H9 (cell line): ENCODE measurements around the gene LAMC3. TPM values are rescaled to one million over a fixed set of nuclear protein-coding genes. Genes with fewer than 3 reads are reported as not detected.
A peak's percentile ranks its signal among the peaks of the same experiment; 100 is the strongest.

Source experiments
- DNase-seq: peaks from one replicate; pipeline ENCODE4 v3.0.0-alpha.2; 2017
- H2AFZ ChIP-seq: one replicate; pipeline ENCODE4 v1.6.1; 2013; ENCODE audit warnings: mild to moderate bottlenecking, low read length, control low read depth, moderate library complexity
- H2AK5ac ChIP-seq: 2 replicates; pipeline ENCODE4 v1.6.1; 2013; ENCODE audit warnings: low read length, control low read depth, mixed read lengths; ENCODE audit not compliant: insufficient read length
- H2BK120ac ChIP-seq: one replicate; pipeline ENCODE4 v1.6.1; 2013; ENCODE audit warnings: low read depth, mild to moderate bottlenecking, low read length, control low read depth, inconsistent platforms; ENCODE audit not compliant: poor library complexity, severe bottlenecking
- H2BK12ac ChIP-seq: 2 replicates; pipeline ENCODE4 v1.6.1; 2013; ENCODE audit warnings: low read length, control low read depth, mixed read lengths, low read depth; ENCODE audit not compliant: insufficient read length
- H2BK15ac ChIP-seq: 2 replicates; pipeline ENCODE4 v1.6.1; 2013; ENCODE audit warnings: low read depth, low read length, control low read depth
- H2BK20ac ChIP-seq: one replicate; pipeline ENCODE4 v1.6.1; 2013; ENCODE audit warnings: low read depth, mild to moderate bottlenecking, low read length, control low read depth, inconsistent platforms; ENCODE audit not compliant: poor library complexity, severe bottlenecking
- H2BK5ac ChIP-seq: 2 replicates; pipeline ENCODE4 v1.6.1; 2013; ENCODE audit warnings: low read length, control low read depth, mixed read lengths; ENCODE audit not compliant: insufficient read length
- H3K14ac ChIP-seq: 2 replicates; pipeline ENCODE4 v1.6.1; 2013; ENCODE audit warnings: low read length, control low read depth; ENCODE audit not compliant: insufficient read depth
- H3K18ac ChIP-seq: 2 replicates; pipeline ENCODE4 v1.6.1; 2013; ENCODE audit warnings: low read depth, mild to moderate bottlenecking, mixed read lengths, low read length, control low read depth; ENCODE audit not compliant: insufficient read length
- H3K23ac ChIP-seq: 2 replicates; pipeline ENCODE4 v1.6.1; 2013; ENCODE audit warnings: low read length, control low read depth, mixed read lengths, low read depth; ENCODE audit not compliant: insufficient read length
- H3K23me2 ChIP-seq: 2 replicates; pipeline ENCODE4 v1.6.1; 2013; ENCODE audit warnings: low read depth, mild to moderate bottlenecking, mixed read lengths, low read length, control low read depth; ENCODE audit not compliant: insufficient read length, poor library complexity, severe bottlenecking
- H3K27ac ChIP-seq: 2 replicates; pipeline ENCODE4 v1.5.1; 2013; ENCODE audit warnings: low read length, control low read depth, mixed read lengths, low read depth; ENCODE audit not compliant: insufficient read length
- H3K27me3 ChIP-seq: 2 replicates; pipeline ENCODE4 v1.6.1; 2013; ENCODE audit warnings: low read length, control low read depth, inconsistent platforms; ENCODE audit not compliant: insufficient read depth
- H3K4ac ChIP-seq: 2 replicates; pipeline ENCODE4 v1.6.1; 2013; ENCODE audit warnings: low read depth, mild to moderate bottlenecking, control low read depth, inconsistent platforms, low read length, moderate library complexity
- H3K4me1 ChIP-seq: 2 replicates; pipeline ENCODE4 v1.6.1; 2013; ENCODE audit warnings: low read length, control low read depth, inconsistent platforms; ENCODE audit not compliant: insufficient read depth
- H3K4me2 ChIP-seq: 2 replicates; pipeline ENCODE4 v1.6.1; 2013; ENCODE audit warnings: low read length, control low read depth, mixed read lengths; ENCODE audit not compliant: insufficient read length, insufficient read depth
- H3K56ac ChIP-seq: 2 replicates; pipeline ENCODE4 v1.6.1; 2013; ENCODE audit warnings: low read depth, mild to moderate bottlenecking, mixed read lengths, low read length, control low read depth; ENCODE audit not compliant: insufficient read length
- H3K79me1 ChIP-seq: 2 replicates; pipeline ENCODE4 v1.6.1; 2013; ENCODE audit warnings: low read depth, mild to moderate bottlenecking, moderate library complexity, low read length, control low read depth, inconsistent platforms; ENCODE audit not compliant: insufficient read depth, poor library complexity, severe bottlenecking
- H3K79me2 ChIP-seq: 2 replicates; pipeline ENCODE4 v1.6.1; 2013; ENCODE audit warnings: low read length, control low read depth, inconsistent platforms; ENCODE audit not compliant: insufficient read depth
- H3K9ac ChIP-seq: 2 replicates; pipeline ENCODE4 v1.6.1; 2013; ENCODE audit warnings: low read length, control low read depth, mixed read lengths; ENCODE audit not compliant: insufficient read length; ENCODE audit errors: extremely low read depth
- H3K9me3 ChIP-seq: one replicate; pipeline ENCODE4 v1.6.1; 2013; ENCODE audit warnings: low read depth, low read length, inconsistent platforms; ENCODE audit not compliant: control insufficient read depth
- H3T11ph ChIP-seq: one replicate; pipeline ENCODE4 v1.6.1; 2013; ENCODE audit warnings: mild to moderate bottlenecking, low read length, control low read depth, inconsistent platforms
- H4K20me1 ChIP-seq: one replicate; pipeline ENCODE4 v1.6.1; 2013; ENCODE audit not compliant: control insufficient read depth, insufficient read length, insufficient read depth
- H4K5ac ChIP-seq: 2 replicates; pipeline ENCODE4 v1.6.1; 2013; ENCODE audit warnings: low read depth, mild to moderate bottlenecking, mixed read lengths, low read length, control low read depth; ENCODE audit not compliant: insufficient read length
- H4K8ac ChIP-seq: replicated peaks from 2 replicates; pipeline ENCODE4 v1.6.1; 2013; ENCODE audit warnings: low read length, control low read depth, mixed read lengths, low read depth; ENCODE audit not compliant: insufficient read length
- H4K91ac ChIP-seq: 2 replicates; pipeline ENCODE4 v1.6.1; 2013; ENCODE audit warnings: low read depth, mild to moderate bottlenecking, moderate library complexity, mixed read lengths, low read length, control low read depth; ENCODE audit not compliant: insufficient read length
- H3K27ac Mint-ChIP-seq, 3 experiments: 2 replicates in 2 of 3; 3 replicates in 1 of 3; pipeline ENCODE4 v1.8.0; 2020 to 2021; ENCODE audit warnings: mixed read lengths in 3 of 3, mild to moderate bottlenecking in 1 of 3, moderate library complexity in 1 of 3
- H3K27me3 Mint-ChIP-seq: 2 replicates; pipeline ENCODE4 v1.8.0; 2021; ENCODE audit warnings: low read depth, mild to moderate bottlenecking, moderate library complexity, mixed read lengths
- H3K36me3 Mint-ChIP-seq, 3 experiments: 2 replicates in 2 of 3; 3 replicates in 1 of 3; pipeline ENCODE4 v1.8.0; 2020 to 2021; ENCODE audit warnings: low read depth in 3 of 3, mixed read lengths in 3 of 3; ENCODE audit not compliant: insufficient read depth in 1 of 3
- H3K4me1 Mint-ChIP-seq, 2 experiments: 2 replicates each; pipeline ENCODE4 v1.8.0; 2020; ENCODE audit warnings: mixed read lengths in 2 of 2
- H3K4me3 Mint-ChIP-seq, 2 experiments: 2 replicates in 1 of 2; 3 replicates in 1 of 2; pipeline ENCODE4 v1.8.0; 2020 to 2021; ENCODE audit warnings: mild to moderate bottlenecking in 2 of 2, mixed read lengths in 2 of 2, moderate library complexity in 1 of 2
- H3K9me3 Mint-ChIP-seq, 2 experiments: 2 replicates in 1 of 2; 3 replicates in 1 of 2; pipeline ENCODE4 v1.8.0; 2020; ENCODE audit warnings: mild to moderate bottlenecking in 2 of 2, mixed read lengths in 2 of 2, moderate library complexity in 1 of 2
- WGBS: extraction: QIAGEN DNeasy Blood & Tissue Kit; methylation state at CpG from one replicate; pipeline ENCODE4 v1.1.7; 2013; ENCODE audit warnings: missing lambda C conversion rate, low lambda C conversion rate, mixed read lengths; ENCODE audit not compliant: insufficient read length; ENCODE audit errors: extremely low coverage; 5-methylcytosine and 5-hydroxymethylcytosine counted together
- total RNA-seq: library from RNA; stranded (reverse); gene quantifications from 2 replicates; pipeline ENCODE4 v1.2.1, GENCODE V29; 2021
- TF ChIP-seq, protein P1 (sequence below): fragments of 200-600 bp; sonication (generic); conservative IDR thresholded peaks from 3 replicates; pipeline ENCODE4 v1.8.0; 2021; ENCODE audit warnings: antibody characterized with exemption, mild to moderate bottlenecking

Gene LAMC3
- total RNA-seq, 1 experiment from 2014 or later, result 21.7 TPM

DNA sequence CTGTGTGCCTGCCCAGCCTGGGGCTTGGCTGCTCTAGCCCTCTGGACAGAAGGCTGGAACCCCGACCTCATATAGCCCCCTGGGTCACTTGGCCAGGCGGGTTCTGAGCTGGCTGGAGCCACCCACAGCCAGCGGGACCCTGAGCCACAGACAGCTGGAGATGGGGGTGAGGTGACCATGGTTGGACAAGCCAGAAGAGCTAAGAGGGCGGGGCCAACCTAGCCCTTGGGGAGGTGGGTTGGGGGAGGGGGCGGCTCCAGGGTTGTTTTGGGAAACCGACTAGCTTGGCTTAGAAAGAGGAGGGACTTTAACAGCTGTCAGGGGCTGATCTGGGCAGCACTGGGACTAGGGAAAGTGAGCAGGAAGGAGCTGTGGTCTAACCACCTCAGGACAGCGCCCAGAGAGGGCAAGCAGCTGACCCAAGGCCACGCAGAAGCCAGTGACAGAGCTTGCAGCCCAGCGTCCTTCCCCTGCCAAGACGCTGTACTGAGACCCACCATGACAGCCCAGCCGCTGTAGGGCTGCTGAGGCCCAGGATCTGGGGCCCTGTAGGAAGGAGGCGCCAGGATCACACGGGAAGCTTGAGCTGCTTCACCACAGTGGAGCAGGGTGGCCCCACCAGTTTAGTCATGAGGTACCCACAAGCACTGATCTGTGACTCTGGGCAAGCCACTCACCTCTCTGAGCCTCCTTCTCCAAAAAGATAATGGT, 89.6 kb downstream of the LAMC3 start:
- Histone ChIP-seq H3K4me2 (no peak overlapping the region), H2BK20ac (no peak overlapping the region), H2BK15ac (no peak overlapping the region), H2AK5ac (no peak overlapping the region), H3K4me1 (peaks cover 17% of the 10 kb centered on the region; the same call in 1 of the 2 replicates), H2BK5ac (no peak overlapping the region), H4K8ac (no peak overlapping the region), H3T11ph (no peak overlapping the region), H2BK12ac (no peak overlapping the region), H4K5ac (no peak overlapping the region), H3K56ac (no peak overlapping the region), H3K27ac (no peak overlapping the region), H3K79me1 (no peaks in the 10 kb centered on the region), H2AFZ (no peak overlapping the region), H3K14ac (no peak overlapping the region), H3K27me3 (no peaks in the 10 kb centered on the region), H4K91ac (no peak overlapping the region), H3K9ac (no peak overlapping the region), H3K4ac (no peak overlapping the region), H3K9me3 (no peaks in the 10 kb centered on the region), H3K18ac (no peak overlapping the region), H3K79me2 (no peaks in the 10 kb centered on the region; the same call in 1 of the 2 replicates), H2BK120ac (no peak overlapping the region), H3K23ac (no peak overlapping the region), H3K23me2 (peaks cover 3% of the 10 kb centered on the region), H4K20me1 (no peaks in the 10 kb centered on the region)
- Mint-ChIP-seq H3K4me3 (peak overlapping the region; percentile 78 to 82), H3K4me1 (peaks cover 51 to 60% of the 10 kb centered on the region in 2 experiments), H3K36me3 (peaks cover 9 to 36% (median 22%) of the 10 kb centered on the region in 3 experiments; a peak in 6 of 7 replicates), H3K9me3 (no peaks in the 10 kb centered on the region; a peak in 2 of 5 replicates), H3K27me3 (peaks cover 23% of the 10 kb centered on the region), H3K27ac (peak overlapping the region; percentile 30 to 75 (median 52); a peak in 3 of 7 replicates)
- TF ChIP-seq, protein P1, sequence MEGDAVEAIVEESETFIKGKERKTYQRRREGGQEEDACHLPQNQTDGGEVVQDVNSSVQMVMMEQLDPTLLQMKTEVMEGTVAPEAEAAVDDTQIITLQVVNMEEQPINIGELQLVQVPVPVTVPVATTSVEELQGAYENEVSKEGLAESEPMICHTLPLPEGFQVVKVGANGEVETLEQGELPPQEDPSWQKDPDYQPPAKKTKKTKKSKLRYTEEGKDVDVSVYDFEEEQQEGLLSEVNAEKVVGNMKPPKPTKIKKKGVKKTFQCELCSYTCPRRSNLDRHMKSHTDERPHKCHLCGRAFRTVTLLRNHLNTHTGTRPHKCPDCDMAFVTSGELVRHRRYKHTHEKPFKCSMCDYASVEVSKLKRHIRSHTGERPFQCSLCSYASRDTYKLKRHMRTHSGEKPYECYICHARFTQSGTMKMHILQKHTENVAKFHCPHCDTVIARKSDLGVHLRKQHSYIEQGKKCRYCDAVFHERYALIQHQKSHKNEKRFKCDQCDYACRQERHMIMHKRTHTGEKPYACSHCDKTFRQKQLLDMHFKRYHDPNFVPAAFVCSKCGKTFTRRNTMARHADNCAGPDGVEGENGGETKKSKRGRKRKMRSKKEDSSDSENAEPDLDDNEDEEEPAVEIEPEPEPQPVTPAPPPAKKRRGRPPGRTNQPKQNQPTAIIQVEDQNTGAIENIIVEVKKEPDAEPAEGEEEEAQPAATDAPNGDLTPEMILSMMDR, result no peak
- no CpG with 5 or more reads among the region's 13 CpGs for WGBS
- no peak for DNase-seq
